H9 (cell line): ENCODE data around the gene LRRC26. TPM values are rescaled to one million over a fixed set of nuclear protein-coding genes. Genes with fewer than 3 reads are reported as not detected.

Experiments
- DNase-seq: peaks from one replicate; pipeline ENCODE4 v3.0.0-alpha.2; 2017
- H2AFZ ChIP-seq: one replicate; pipeline ENCODE4 v1.6.1; 2013; ENCODE audit warnings: mild to moderate bottlenecking, low read length, control low read depth, moderate library complexity
- H2AK5ac ChIP-seq: 2 replicates; pipeline ENCODE4 v1.6.1; 2013; ENCODE audit warnings: low read length, control low read depth, mixed read lengths; ENCODE audit not compliant: insufficient read length
- H2BK120ac ChIP-seq: one replicate; pipeline ENCODE4 v1.6.1; 2013; ENCODE audit warnings: low read depth, mild to moderate bottlenecking, low read length, control low read depth, inconsistent platforms; ENCODE audit not compliant: poor library complexity, severe bottlenecking
- H2BK12ac ChIP-seq: 2 replicates; pipeline ENCODE4 v1.6.1; 2013; ENCODE audit warnings: low read length, control low read depth, mixed read lengths, low read depth; ENCODE audit not compliant: insufficient read length
- H2BK15ac ChIP-seq: 2 replicates; pipeline ENCODE4 v1.6.1; 2013; ENCODE audit warnings: low read depth, low read length, control low read depth
- H2BK20ac ChIP-seq: one replicate; pipeline ENCODE4 v1.6.1; 2013; ENCODE audit warnings: low read depth, mild to moderate bottlenecking, low read length, control low read depth, inconsistent platforms; ENCODE audit not compliant: poor library complexity, severe bottlenecking
- H2BK5ac ChIP-seq: 2 replicates; pipeline ENCODE4 v1.6.1; 2013; ENCODE audit warnings: low read length, control low read depth, mixed read lengths; ENCODE audit not compliant: insufficient read length
- H3K14ac ChIP-seq: 2 replicates; pipeline ENCODE4 v1.6.1; 2013; ENCODE audit warnings: low read length, control low read depth; ENCODE audit not compliant: insufficient read depth
- H3K18ac ChIP-seq: 2 replicates; pipeline ENCODE4 v1.6.1; 2013; ENCODE audit warnings: low read depth, mild to moderate bottlenecking, mixed read lengths, low read length, control low read depth; ENCODE audit not compliant: insufficient read length
- H3K23ac ChIP-seq: 2 replicates; pipeline ENCODE4 v1.6.1; 2013; ENCODE audit warnings: low read length, control low read depth, mixed read lengths, low read depth; ENCODE audit not compliant: insufficient read length
- H3K23me2 ChIP-seq: 2 replicates; pipeline ENCODE4 v1.6.1; 2013; ENCODE audit warnings: low read depth, mild to moderate bottlenecking, mixed read lengths, low read length, control low read depth; ENCODE audit not compliant: insufficient read length, poor library complexity, severe bottlenecking
- H3K27ac ChIP-seq: 2 replicates; pipeline ENCODE4 v1.5.1; 2013; ENCODE audit warnings: low read length, control low read depth, mixed read lengths, low read depth; ENCODE audit not compliant: insufficient read length
- H3K27me3 ChIP-seq: 2 replicates; pipeline ENCODE4 v1.6.1; 2013; ENCODE audit warnings: low read length, control low read depth, inconsistent platforms; ENCODE audit not compliant: insufficient read depth
- H3K4ac ChIP-seq: 2 replicates; pipeline ENCODE4 v1.6.1; 2013; ENCODE audit warnings: low read depth, mild to moderate bottlenecking, control low read depth, inconsistent platforms, low read length, moderate library complexity
- H3K4me1 ChIP-seq: 2 replicates; pipeline ENCODE4 v1.6.1; 2013; ENCODE audit warnings: low read length, control low read depth, inconsistent platforms; ENCODE audit not compliant: insufficient read depth
- H3K4me2 ChIP-seq: 2 replicates; pipeline ENCODE4 v1.6.1; 2013; ENCODE audit warnings: low read length, control low read depth, mixed read lengths; ENCODE audit not compliant: insufficient read length, insufficient read depth
- H3K56ac ChIP-seq: 2 replicates; pipeline ENCODE4 v1.6.1; 2013; ENCODE audit warnings: low read depth, mild to moderate bottlenecking, mixed read lengths, low read length, control low read depth; ENCODE audit not compliant: insufficient read length
- H3K79me1 ChIP-seq: 2 replicates; pipeline ENCODE4 v1.6.1; 2013; ENCODE audit warnings: low read depth, mild to moderate bottlenecking, moderate library complexity, low read length, control low read depth, inconsistent platforms; ENCODE audit not compliant: insufficient read depth, poor library complexity, severe bottlenecking
- H3K79me2 ChIP-seq: 2 replicates; pipeline ENCODE4 v1.6.1; 2013; ENCODE audit warnings: low read length, control low read depth, inconsistent platforms; ENCODE audit not compliant: insufficient read depth
- H3K9ac ChIP-seq: 2 replicates; pipeline ENCODE4 v1.6.1; 2013; ENCODE audit warnings: low read length, control low read depth, mixed read lengths; ENCODE audit not compliant: insufficient read length; ENCODE audit errors: extremely low read depth
- H3K9me3 ChIP-seq: one replicate; pipeline ENCODE4 v1.6.1; 2013; ENCODE audit warnings: low read depth, low read length, inconsistent platforms; ENCODE audit not compliant: control insufficient read depth
- H3T11ph ChIP-seq: one replicate; pipeline ENCODE4 v1.6.1; 2013; ENCODE audit warnings: mild to moderate bottlenecking, low read length, control low read depth, inconsistent platforms
- H4K20me1 ChIP-seq: one replicate; pipeline ENCODE4 v1.6.1; 2013; ENCODE audit not compliant: control insufficient read depth, insufficient read length, insufficient read depth
- H4K5ac ChIP-seq: 2 replicates; pipeline ENCODE4 v1.6.1; 2013; ENCODE audit warnings: low read depth, mild to moderate bottlenecking, mixed read lengths, low read length, control low read depth; ENCODE audit not compliant: insufficient read length
- H4K8ac ChIP-seq: replicated peaks from 2 replicates; pipeline ENCODE4 v1.6.1; 2013; ENCODE audit warnings: low read length, control low read depth, mixed read lengths, low read depth; ENCODE audit not compliant: insufficient read length
- H4K91ac ChIP-seq: 2 replicates; pipeline ENCODE4 v1.6.1; 2013; ENCODE audit warnings: low read depth, mild to moderate bottlenecking, moderate library complexity, mixed read lengths, low read length, control low read depth; ENCODE audit not compliant: insufficient read length
- H3K27ac Mint-ChIP-seq, 3 experiments: 2 replicates in 2 of 3; 3 replicates in 1 of 3; pipeline ENCODE4 v1.8.0; 2020 to 2021; ENCODE audit warnings: mixed read lengths in 3 of 3, mild to moderate bottlenecking in 1 of 3, moderate library complexity in 1 of 3
- H3K27me3 Mint-ChIP-seq: 2 replicates; pipeline ENCODE4 v1.8.0; 2021; ENCODE audit warnings: low read depth, mild to moderate bottlenecking, moderate library complexity, mixed read lengths
- H3K36me3 Mint-ChIP-seq, 3 experiments: 2 replicates in 2 of 3; 3 replicates in 1 of 3; pipeline ENCODE4 v1.8.0; 2020 to 2021; ENCODE audit warnings: low read depth in 3 of 3, mixed read lengths in 3 of 3; ENCODE audit not compliant: insufficient read depth in 1 of 3
- H3K4me1 Mint-ChIP-seq, 2 experiments: 2 replicates each; pipeline ENCODE4 v1.8.0; 2020; ENCODE audit warnings: mixed read lengths in 2 of 2
- H3K4me3 Mint-ChIP-seq, 2 experiments: 2 replicates in 1 of 2; 3 replicates in 1 of 2; pipeline ENCODE4 v1.8.0; 2020 to 2021; ENCODE audit warnings: mild to moderate bottlenecking in 2 of 2, mixed read lengths in 2 of 2, moderate library complexity in 1 of 2
- H3K9me3 Mint-ChIP-seq, 2 experiments: 2 replicates in 1 of 2; 3 replicates in 1 of 2; pipeline ENCODE4 v1.8.0; 2020; ENCODE audit warnings: mild to moderate bottlenecking in 2 of 2, mixed read lengths in 2 of 2, moderate library complexity in 1 of 2
- CTCF ChIP-seq: fragments of 200-600 bp; sonication (generic); conservative IDR thresholded peaks from 3 replicates; pipeline ENCODE4 v1.8.0; 2021; ENCODE audit warnings: antibody characterized with exemption, mild to moderate bottlenecking
- WGBS: extraction: QIAGEN DNeasy Blood & Tissue Kit; methylation state at CpG from one replicate; pipeline ENCODE4 v1.1.7; 2013; ENCODE audit warnings: missing lambda C conversion rate, low lambda C conversion rate, mixed read lengths; ENCODE audit not compliant: insufficient read length; ENCODE audit errors: extremely low coverage; 5-methylcytosine and 5-hydroxymethylcytosine counted together
- total RNA-seq: library from RNA; stranded (reverse); gene quantifications from 2 replicates; pipeline ENCODE4 v1.2.1, GENCODE V29; 2021

LRRC26 gene
- total RNA-seq, 1 experiment from 2014 or later = 0.96 TPM

- Histone ChIP-seq H4K5ac (no peak overlapping the region), H2AK5ac (no peak overlapping the region), H2AFZ (no peak overlapping the region), H3K14ac (no peak overlapping the region), H4K20me1 (no peaks in the 10 kb centered on the region), H4K91ac (no peak overlapping the region), H3K4ac (no peak overlapping the region), H3K27ac (no peak overlapping the region), H3K23me2 (peaks cover 5% of the 10 kb centered on the region), H3K79me1 (no peaks in the 10 kb centered on the region), H3K4me1 (no peaks in the 10 kb centered on the region; the same call in 1 of the 2 replicates), H2BK15ac (no peak overlapping the region), H3K9me3 (no peaks in the 10 kb centered on the region), H3T11ph (no peak overlapping the region), H3K79me2 (no peaks in the 10 kb centered on the region), H4K8ac (no peak overlapping the region), H2BK20ac (no peak overlapping the region), H3K9ac (no peak overlapping the region), H3K18ac (no peak overlapping the region), H2BK120ac (no peak overlapping the region), H3K4me2 (no peak overlapping the region), H2BK12ac (no peak overlapping the region), H3K27me3 (peaks cover 9% of the 10 kb centered on the region; the same call in 1 of the 2 replicates), H3K56ac (no peak overlapping the region), H2BK5ac (no peak overlapping the region), H3K23ac (no peak overlapping the region)
- WGBS = no CpG with 5 or more reads among the region's 7 CpGs
- Mint-ChIP-seq H3K4me3 (no peak overlapping the region), H3K9me3 (no peaks in the 10 kb centered on the region; a peak in 1 of 5 replicates), H3K36me3 (no peaks in the 10 kb centered on the region), H3K4me1 (peaks cover 0 to 10% of the 10 kb centered on the region in 2 experiments; a peak in 2 of 4 replicates), H3K27me3 (peaks cover 37% of the 10 kb centered on the region), H3K27ac (no peak overlapping the region)
- no peak for TF ChIP-seq CTCF
- DNase-seq = no peak
These were observed 16.9 kb downstream of the LRRC26 start for GRCh38 chr9:137152844-137153405.
